SK-N-SH treated with all-trans-retinoic acid at 6 μM for 48 hours (cell line): ENCODE data around the gene PAFAH1B2.

Experiments
- ATAC-seq: fragments of 200-7000 bp; cut with Tn5 transposase; 3 replicates; pipeline ENCODE4 v1.9.1; 2020; ENCODE audit warnings: mild to moderate bottlenecking, moderate library complexity
- ARNTL ChIP-seq: fragments of 450-650 bp; formaldehyde crosslinking; IDR thresholded peaks from 2 replicates; pipeline ENCODE4 v1.5.0; 2020; ENCODE audit warnings: low read depth, mild to moderate bottlenecking, moderate library complexity, borderline replicate concordance
- CSDC2 ChIP-seq: fragments of 250-450 bp; sonication (Bioruptor Pico); IDR thresholded peaks from 2 replicates; pipeline ENCODE4 v1.5.0; 2020; ENCODE audit warnings: mild to moderate bottlenecking, moderate library complexity
- ESRRG ChIP-seq: fragments of 250-450 bp; sonication (Bioruptor Pico); IDR thresholded peaks from 2 replicates; pipeline ENCODE4 v1.6.1; 2021; ENCODE audit warnings: mild to moderate bottlenecking
- GLIS3 ChIP-seq: fragments of 250-450 bp; sonication (Bioruptor Pico); IDR thresholded peaks from 2 replicates; pipeline ENCODE4 v1.5.0; 2020; ENCODE audit warnings: mild to moderate bottlenecking, moderate library complexity
- ISL1 ChIP-seq: fragments of 250-450 bp; sonication (Bioruptor Pico); IDR thresholded peaks from 2 replicates; pipeline ENCODE4 v2.1.2; 2022; ENCODE audit warnings: mild to moderate bottlenecking, moderate library complexity
- OSR1 ChIP-seq: fragments of 250-450 bp; sonication (Bioruptor Pico); IDR thresholded peaks from 2 replicates; pipeline ENCODE4 v1.8.0; 2022; ENCODE audit warnings: moderate library complexity, mild to moderate bottlenecking, inconsistent platforms
- PPARA ChIP-seq: fragments of 250-450 bp; sonication (Bioruptor Pico); IDR thresholded peaks from 2 replicates; pipeline ENCODE4 v1.5.0; 2020; ENCODE audit warnings: mild to moderate bottlenecking, borderline replicate concordance
- RARB ChIP-seq: fragments of 250-450 bp; sonication (Bioruptor Pico); IDR thresholded peaks from 2 replicates; pipeline ENCODE4 v1.8.0; 2021; ENCODE audit warnings: mild to moderate bottlenecking, moderate library complexity
- SNAI2 ChIP-seq: fragments of 250-450 bp; sonication (Bioruptor Pico); IDR thresholded peaks from 2 replicates; pipeline ENCODE4 v1.5.0; 2020; ENCODE audit warnings: mild to moderate bottlenecking, moderate library complexity
- TCF4 ChIP-seq: fragments of 250-450 bp; sonication (Bioruptor Pico); IDR thresholded peaks from 2 replicates; pipeline ENCODE4 v1.8.0; 2021; ENCODE audit warnings: mild to moderate bottlenecking, moderate library complexity, borderline replicate concordance
- TOX ChIP-seq: fragments of 250-450 bp; sonication (Bioruptor Pico); IDR thresholded peaks from 2 replicates; pipeline ENCODE4 v1.8.0; 2021; ENCODE audit warnings: mild to moderate bottlenecking, moderate library complexity, borderline replicate concordance
- ZC3H10 ChIP-seq: fragments of 250-450 bp; sonication (Bioruptor Pico); IDR thresholded peaks from 2 replicates; pipeline ENCODE4 v1.5.1; 2021; ENCODE audit warnings: mild to moderate bottlenecking, moderate library complexity
- ZFP3 ChIP-seq: fragments of 250-450 bp; sonication (Bioruptor Pico); IDR thresholded peaks from 2 replicates; pipeline ENCODE4 v1.5.0; 2020; ENCODE audit warnings: mild to moderate bottlenecking, moderate library complexity
- ZFP30 ChIP-seq: fragments of 450-650 bp; formaldehyde crosslinking; IDR thresholded peaks from 2 replicates; pipeline ENCODE4 v1.5.0; 2022; ENCODE audit warnings: mild to moderate bottlenecking, moderate library complexity
- ZNF565 ChIP-seq: fragments of 450-650 bp; formaldehyde crosslinking; conservative IDR thresholded peaks from 2 replicates; pipeline ENCODE4 v1.5.0; 2020; ENCODE audit warnings: low read depth, mild to moderate bottlenecking, moderate library complexity
- ZNF70 ChIP-seq: fragments of 450-650 bp; formaldehyde crosslinking; IDR thresholded peaks from 2 replicates; pipeline ENCODE4 v1.5.0; 2020; ENCODE audit warnings: mild to moderate bottlenecking, moderate library complexity
- TF ChIP-seq, protein P1 (sequence below): fragments of 250-450 bp; sonication (Bioruptor Pico); IDR thresholded peaks from 2 replicates; pipeline ENCODE4 v1.5.1; 2020; ENCODE audit warnings: low read depth, mild to moderate bottlenecking, moderate library complexity
- TF ChIP-seq, protein P2 (sequence below): fragments of 250-450 bp; sonication (Bioruptor Pico); IDR thresholded peaks from 2 replicates; pipeline ENCODE4 v1.5.0; 2020; ENCODE audit warnings: mild to moderate bottlenecking, moderate library complexity
- TF ChIP-seq, protein P3 (sequence below): fragments of 250-450 bp; sonication (Bioruptor Pico); IDR thresholded peaks from 2 replicates; pipeline ENCODE4 v1.8.0; 2021; ENCODE audit warnings: low read depth, mild to moderate bottlenecking, moderate library complexity, borderline replicate concordance
- TF ChIP-seq, protein P4 (sequence below): fragments of 250-450 bp; sonication (Bioruptor Pico); IDR thresholded peaks from 2 replicates; pipeline ENCODE4 v1.5.1; 2021; ENCODE audit warnings: mild to moderate bottlenecking, moderate library complexity

PAFAH1B2 gene

DNA sequence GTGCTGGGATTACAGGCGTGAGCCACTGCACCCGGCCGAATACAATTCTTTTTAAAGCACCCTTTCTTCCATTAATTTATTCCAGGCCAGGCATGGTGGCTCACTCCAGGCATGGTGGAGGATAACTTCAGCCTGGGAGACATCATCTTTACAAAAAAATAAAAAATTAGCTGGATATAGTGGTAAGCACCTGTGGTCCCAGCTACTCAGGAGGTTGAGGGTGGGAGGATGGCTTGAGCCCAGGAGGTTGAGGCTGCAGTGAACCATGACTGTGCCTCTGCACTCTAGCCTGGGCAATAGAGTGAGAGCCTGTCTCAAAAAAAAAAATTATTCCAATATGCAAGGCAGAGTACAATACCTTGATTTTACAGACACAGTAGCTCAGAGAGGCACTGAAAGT lies 66.5 kb downstream of the PAFAH1B2 start:
- ATAC-seq: peak; percentile 5; the same call in 2 of the 3 replicates
- TF ChIP-seq SNAI2 (CRISPR knock-in tag): no peak
- TF ChIP-seq ISL1 (CRISPR knock-in tag): no peak
- no peak for TF ChIP-seq GLIS3 (CRISPR knock-in tag)
- TF ChIP-seq, protein P1, sequence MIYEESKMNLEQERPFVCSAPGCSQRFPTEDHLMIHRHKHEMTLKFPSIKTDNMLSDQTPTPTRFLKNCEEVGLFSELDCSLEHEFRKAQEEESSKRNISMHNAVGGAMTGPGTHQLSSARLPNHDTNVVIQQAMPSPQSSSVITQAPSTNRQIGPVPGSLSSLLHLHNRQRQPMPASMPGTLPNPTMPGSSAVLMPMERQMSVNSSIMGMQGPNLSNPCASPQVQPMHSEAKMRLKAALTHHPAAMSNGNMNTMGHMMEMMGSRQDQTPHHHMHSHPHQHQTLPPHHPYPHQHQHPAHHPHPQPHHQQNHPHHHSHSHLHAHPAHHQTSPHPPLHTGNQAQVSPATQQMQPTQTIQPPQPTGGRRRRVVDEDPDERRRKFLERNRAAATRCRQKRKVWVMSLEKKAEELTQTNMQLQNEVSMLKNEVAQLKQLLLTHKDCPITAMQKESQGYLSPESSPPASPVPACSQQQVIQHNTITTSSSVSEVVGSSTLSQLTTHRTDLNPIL (CRISPR knock-in tag): no peak
- no peak for TF ChIP-seq ZFP30
- TF ChIP-seq ZNF70: no peak
- no peak for TF ChIP-seq CSDC2 (CRISPR knock-in tag)
- TF ChIP-seq ZNF565 (CRISPR knock-in tag): no peak
- TF ChIP-seq ZFP3: no peak
- TF ChIP-seq, protein P2, sequence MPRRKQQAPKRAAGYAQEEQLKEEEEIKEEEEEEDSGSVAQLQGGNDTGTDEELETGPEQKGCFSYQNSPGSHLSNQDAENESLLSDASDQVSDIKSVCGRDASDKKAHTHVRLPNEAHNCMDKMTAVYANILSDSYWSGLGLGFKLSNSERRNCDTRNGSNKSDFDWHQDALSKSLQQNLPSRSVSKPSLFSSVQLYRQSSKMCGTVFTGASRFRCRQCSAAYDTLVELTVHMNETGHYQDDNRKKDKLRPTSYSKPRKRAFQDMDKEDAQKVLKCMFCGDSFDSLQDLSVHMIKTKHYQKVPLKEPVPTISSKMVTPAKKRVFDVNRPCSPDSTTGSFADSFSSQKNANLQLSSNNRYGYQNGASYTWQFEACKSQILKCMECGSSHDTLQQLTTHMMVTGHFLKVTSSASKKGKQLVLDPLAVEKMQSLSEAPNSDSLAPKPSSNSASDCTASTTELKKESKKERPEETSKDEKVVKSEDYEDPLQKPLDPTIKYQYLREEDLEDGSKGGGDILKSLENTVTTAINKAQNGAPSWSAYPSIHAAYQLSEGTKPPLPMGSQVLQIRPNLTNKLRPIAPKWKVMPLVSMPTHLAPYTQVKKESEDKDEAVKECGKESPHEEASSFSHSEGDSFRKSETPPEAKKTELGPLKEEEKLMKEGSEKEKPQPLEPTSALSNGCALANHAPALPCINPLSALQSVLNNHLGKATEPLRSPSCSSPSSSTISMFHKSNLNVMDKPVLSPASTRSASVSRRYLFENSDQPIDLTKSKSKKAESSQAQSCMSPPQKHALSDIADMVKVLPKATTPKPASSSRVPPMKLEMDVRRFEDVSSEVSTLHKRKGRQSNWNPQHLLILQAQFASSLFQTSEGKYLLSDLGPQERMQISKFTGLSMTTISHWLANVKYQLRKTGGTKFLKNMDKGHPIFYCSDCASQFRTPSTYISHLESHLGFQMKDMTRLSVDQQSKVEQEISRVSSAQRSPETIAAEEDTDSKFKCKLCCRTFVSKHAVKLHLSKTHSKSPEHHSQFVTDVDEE (CRISPR knock-in tag): no peak
- no peak for TF ChIP-seq ZC3H10 (CRISPR knock-in tag)

DNA sequence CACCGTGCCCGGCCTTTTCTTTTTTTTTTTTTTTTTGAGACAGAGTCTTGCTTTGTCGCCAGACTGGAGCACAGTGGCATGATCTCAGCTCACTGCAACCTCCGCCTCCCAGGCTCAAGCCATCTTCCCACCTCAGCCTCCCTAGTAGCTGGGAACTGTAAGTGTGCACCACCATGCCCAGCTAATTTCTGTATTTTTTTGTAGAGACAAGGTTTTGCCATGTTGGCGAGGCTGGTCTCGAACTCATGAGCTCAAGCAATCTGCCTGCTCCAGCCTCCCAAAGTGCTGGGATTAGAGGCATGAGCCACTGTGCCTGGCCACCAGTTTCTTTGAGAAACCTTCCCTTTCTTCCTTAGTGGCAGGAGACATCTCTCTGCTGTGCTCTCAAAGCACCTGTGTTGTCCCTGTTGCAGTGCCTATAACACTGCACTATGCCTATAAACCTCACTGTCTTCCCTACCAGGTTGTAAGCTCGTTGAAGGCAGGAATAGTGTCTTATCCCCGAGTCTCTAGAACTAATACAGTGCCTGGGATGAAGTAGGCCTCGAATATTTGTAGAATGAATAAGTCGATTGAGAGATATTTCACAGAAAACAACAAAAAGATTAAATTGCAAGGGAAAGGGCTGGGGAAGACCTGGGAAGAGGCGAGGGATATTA lies 68.7 kb downstream of the PAFAH1B2 start:
- TF ChIP-seq RARB: no peak
- TF ChIP-seq TOX (CRISPR knock-in tag): no peak
- no peak for TF ChIP-seq ARNTL (CRISPR knock-in tag)
- TF ChIP-seq, protein P3, sequence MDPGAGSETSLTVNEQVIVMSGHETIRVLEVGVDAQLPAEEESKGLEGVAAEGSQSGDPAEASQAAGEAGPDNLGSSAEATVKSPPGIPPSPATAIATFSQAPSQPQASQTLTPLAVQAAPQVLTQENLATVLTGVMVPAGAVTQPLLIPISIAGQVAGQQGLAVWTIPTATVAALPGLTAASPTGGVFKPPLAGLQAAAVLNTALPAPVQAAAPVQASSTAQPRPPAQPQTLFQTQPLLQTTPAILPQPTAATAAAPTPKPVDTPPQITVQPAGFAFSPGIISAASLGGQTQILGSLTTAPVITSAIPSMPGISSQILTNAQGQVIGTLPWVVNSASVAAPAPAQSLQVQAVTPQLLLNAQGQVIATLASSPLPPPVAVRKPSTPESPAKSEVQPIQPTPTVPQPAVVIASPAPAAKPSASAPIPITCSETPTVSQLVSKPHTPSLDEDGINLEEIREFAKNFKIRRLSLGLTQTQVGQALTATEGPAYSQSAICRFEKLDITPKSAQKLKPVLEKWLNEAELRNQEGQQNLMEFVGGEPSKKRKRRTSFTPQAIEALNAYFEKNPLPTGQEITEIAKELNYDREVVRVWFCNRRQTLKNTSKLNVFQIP: no peak
- no peak for TF ChIP-seq CSDC2 (CRISPR knock-in tag)
- TF ChIP-seq ZFP30: no peak
- TF ChIP-seq PPARA (CRISPR knock-in tag): no peak
- ATAC-seq: no peak

DNA sequence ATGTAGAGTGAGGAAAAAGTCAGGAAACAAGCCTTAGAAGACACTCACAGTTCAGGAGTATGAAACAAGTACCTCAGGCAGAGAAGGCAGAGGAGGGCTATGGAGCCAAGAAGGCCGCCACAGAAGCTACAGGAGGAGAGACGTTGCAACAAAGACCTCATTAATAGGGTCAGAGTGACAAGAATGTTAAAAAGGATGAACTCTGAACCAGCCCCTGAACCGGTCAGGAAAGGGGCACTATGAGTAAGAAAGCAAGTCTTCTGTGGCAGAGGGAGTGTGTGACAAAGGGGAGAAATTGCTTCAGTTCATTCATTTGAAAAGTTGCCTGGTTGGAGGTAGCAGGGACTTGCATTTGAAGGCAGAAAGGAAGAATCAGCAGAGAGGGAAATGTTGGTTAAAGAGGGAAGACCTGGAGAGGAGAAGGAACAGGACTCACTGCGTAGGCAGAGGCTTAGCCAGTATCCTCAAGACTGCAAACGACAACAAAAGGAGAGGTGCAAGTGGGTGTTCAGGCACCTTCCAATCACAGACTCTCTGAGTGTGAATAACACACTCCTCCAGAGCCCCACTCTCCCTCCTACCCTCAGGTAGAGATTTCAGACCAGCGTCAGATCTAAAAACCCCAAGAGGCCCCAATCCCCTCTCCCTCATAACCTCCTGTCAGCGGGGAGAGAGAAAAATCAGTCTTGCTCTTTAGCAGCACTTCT lies 70.5 kb downstream of the PAFAH1B2 start:
- ATAC-seq: no peak
- TF ChIP-seq, protein P4, sequence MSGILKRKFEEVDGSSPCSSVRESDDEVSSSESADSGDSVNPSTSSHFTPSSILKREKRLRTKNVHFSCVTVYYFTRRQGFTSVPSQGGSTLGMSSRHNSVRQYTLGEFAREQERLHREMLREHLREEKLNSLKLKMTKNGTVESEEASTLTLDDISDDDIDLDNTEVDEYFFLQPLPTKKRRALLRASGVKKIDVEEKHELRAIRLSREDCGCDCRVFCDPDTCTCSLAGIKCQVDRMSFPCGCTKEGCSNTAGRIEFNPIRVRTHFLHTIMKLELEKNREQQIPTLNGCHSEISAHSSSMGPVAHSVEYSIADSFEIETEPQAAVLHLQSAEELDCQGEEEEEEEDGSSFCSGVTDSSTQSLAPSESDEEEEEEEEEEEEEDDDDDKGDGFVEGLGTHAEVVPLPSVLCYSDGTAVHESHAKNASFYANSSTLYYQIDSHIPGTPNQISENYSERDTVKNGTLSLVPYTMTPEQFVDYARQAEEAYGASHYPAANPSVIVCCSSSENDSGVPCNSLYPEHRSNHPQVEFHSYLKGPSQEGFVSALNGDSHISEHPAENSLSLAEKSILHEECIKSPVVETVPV (CRISPR knock-in tag): no peak
- TF ChIP-seq TCF4 (CRISPR knock-in tag) (no peak), ZC3H10 (CRISPR knock-in tag) (no peak), PPARA (CRISPR knock-in tag) (no peak), RARB (no peak), OSR1 (CRISPR knock-in tag) (no peak), ISL1 (CRISPR knock-in tag) (no peak), SNAI2 (CRISPR knock-in tag) (no peak), GLIS3 (CRISPR knock-in tag) (no peak), ZFP3 (no peak), ESRRG (CRISPR knock-in tag) (no peak), ARNTL (CRISPR knock-in tag) (no peak)
- TF ChIP-seq, protein P1 (CRISPR knock-in tag): no peak
- TF ChIP-seq, protein P2 (CRISPR knock-in tag): no peak
